ENCODE results near the gene DVL1. TPM values are rescaled to one million over a fixed set of nuclear protein-coding genes. Genes with fewer than 3 reads are reported as not detected.

The DVL1 gene
- total RNA-seq, 2 donors from 2014 or later, result 57.2 to 69.0 TPM

Small RNA genes within 50 kb of the gene (microRNA-seq; reads per million reads assigned to microRNA genes)
- gene MIR6726 (1.1 to 4.1 reads per million in 2 donors), gene MIR6727 (0 to 1.1 reads per million in 2 donors), gene MIR6808 (0.53 to 1.4 reads per million in 2 donors)

Other genes starting within 250 kb of the DVL1 start
- gene C1orf159, start 233.3 kb downstream of the DVL1 start, total RNA-seq, result 10 to 100 TPM; 17.6 to 28.6 TPM
- 1 to 10 TPM; 1.2 to 3.0 TPM for gene TTLL10, start 175.5 kb downstream of the DVL1 start, total RNA-seq
- 1 to 10 TPM in 1 of 2 donors, under 1 TPM in 1; 0.64 to 3.7 TPM for gene TNFRSF18, start 142.8 kb downstream of the DVL1 start, total RNA-seq
- 1 to 10 TPM in 1 of 2 donors, under 1 TPM in 1; 0.55 to 1.3 TPM for gene TNFRSF4, start 135.3 kb downstream of the DVL1 start, total RNA-seq
- 100 to 1,000 TPM; 235 to 273 TPM for gene SDF4, start 117.4 kb downstream of the DVL1 start, total RNA-seq
- gene B3GALT6, start 117.2 kb downstream of the DVL1 start, total RNA-seq, result 1 to 10 TPM; 8.2 to 9.6 TPM
- gene C1QTNF12, start 102.7 kb downstream of the DVL1 start, total RNA-seq, result 10 to 100 TPM; 40.0 to 71.6 TPM
- 10 to 100 TPM; 46.3 to 56.3 TPM for gene UBE2J2, start 75.6 kb downstream of the DVL1 start, total RNA-seq
- gene SCNN1D, start 69.0 kb downstream of the DVL1 start, total RNA-seq, result 1 to 10 TPM; 1.5 to 1.6 TPM
- gene ACAP3, start 41.5 kb downstream of the DVL1 start, total RNA-seq, result 10 to 100 TPM; 49.2 to 58.7 TPM
- gene PUSL1, start 40.8 kb downstream of the DVL1 start, total RNA-seq, result 10 to 100 TPM; 15.5 to 18.7 TPM
- gene INTS11, start 24.8 kb downstream of the DVL1 start, total RNA-seq, result 10 to 100 TPM; 80.6 to 94.2 TPM
- gene CPTP, start 24.6 kb downstream of the DVL1 start, total RNA-seq, result 10 to 100 TPM; 67.3 to 86.7 TPM
- gene TAS1R3, start 18.1 kb downstream of the DVL1 start, total RNA-seq, result under 1 TPM; 0.67 to 0.89 TPM
- gene MXRA8, start 9.1 kb upstream of the DVL1 start, total RNA-seq, result 10 to 100 TPM in 1 of 2 donors, 1 to 10 TPM in 1; 8.5 to 20.7 TPM
- 100 to 1,000 TPM; 175 to 212 TPM for gene AURKAIP1, start 25.8 kb upstream of the DVL1 start, total RNA-seq
- 100 to 1,000 TPM; 115 to 129 TPM for gene CCNL2, start 49.9 kb upstream of the DVL1 start, total RNA-seq
- 10 to 100 TPM; 82.1 to 96.7 TPM for gene MRPL20, start 57.9 kb upstream of the DVL1 start, total RNA-seq
- gene ANKRD65, start 71.9 kb upstream of the DVL1 start, total RNA-seq, result 1 to 10 TPM in 1 of 2 donors, under 1 TPM in 1; 0.76 to 2.7 TPM
- 10 to 100 TPM; 40.1 to 81.5 TPM for gene VWA1, start 86.3 kb upstream of the DVL1 start, total RNA-seq
- under 1 TPM; 0.49 to 0.87 TPM for gene ATAD3C, start 100.3 kb upstream of the DVL1 start, total RNA-seq
- 10 to 100 TPM; 15.2 to 16.4 TPM for gene ATAD3B, start 122.3 kb upstream of the DVL1 start, total RNA-seq
- gene ATAD3A, start 162.7 kb upstream of the DVL1 start, total RNA-seq, result 10 to 100 TPM; 20.7 to 29.6 TPM
- 1 to 10 TPM in 1 of 2 donors, under 1 TPM in 1; 0.67 to 2.6 TPM for gene TMEM240, start 191.2 kb upstream of the DVL1 start, total RNA-seq
- gene SSU72, start 225.4 kb upstream of the DVL1 start, total RNA-seq, result 100 to 1,000 TPM; 118 to 130 TPM